GM21515 (cell line): ENCODE data around the gene DPEP1.
"Not testable (repeated sequence)": the region's sequence is repeated elsewhere in the genome, so short reads cannot be mapped to it uniquely, and the experiment has no call there.

Source experiments
- ATAC-seq: cut with Tn5 transposase; IDR thresholded peaks from one replicate; pipeline ENCODE4 v1.9.1; 2021; ENCODE audit not compliant: unreplicated experiment

The DPEP1 gene

DNA sequence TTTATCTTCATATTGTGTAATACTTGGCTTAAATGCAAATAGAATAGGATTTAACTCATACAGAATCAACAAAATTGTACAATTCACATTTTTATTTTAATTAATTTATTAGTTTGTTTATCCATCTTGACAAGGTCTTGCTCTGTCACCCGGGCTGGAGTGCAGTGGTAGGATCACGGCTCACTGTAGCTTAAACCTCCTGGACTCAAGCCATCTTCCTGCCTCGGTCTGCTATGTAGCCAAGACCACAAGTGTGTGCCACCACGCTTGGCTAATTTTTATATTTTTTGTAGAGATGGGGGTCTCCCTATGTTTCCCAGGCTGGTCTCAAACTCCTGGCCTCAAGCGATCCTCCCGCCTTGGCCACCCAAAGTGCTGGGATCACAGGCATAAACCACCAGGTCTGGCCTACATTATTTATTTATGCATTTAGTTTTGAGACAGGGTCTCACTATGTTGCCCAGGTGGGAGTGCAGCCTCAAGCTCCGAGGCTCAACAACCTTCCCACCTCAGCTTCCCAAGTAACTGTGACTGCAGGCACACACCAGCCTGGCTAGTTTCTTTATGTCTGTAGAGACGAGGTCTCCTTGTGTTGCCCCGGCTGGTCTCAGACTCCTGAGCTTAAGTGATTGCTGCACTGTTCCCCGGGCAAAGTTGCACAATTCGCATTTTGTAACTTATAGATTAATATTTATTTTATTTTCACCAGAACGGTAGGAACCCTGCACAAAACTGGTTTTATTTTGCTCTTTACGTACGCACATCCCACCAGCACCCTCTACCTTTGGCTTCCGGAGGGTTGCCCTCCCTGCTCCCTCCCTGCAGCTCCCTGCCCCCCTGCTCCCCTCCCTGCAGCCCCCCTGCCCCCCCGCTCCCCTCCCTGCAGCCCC lies 4.9 kb downstream of the DPEP1 start:
- ATAC-seq, result no peak

DNA sequence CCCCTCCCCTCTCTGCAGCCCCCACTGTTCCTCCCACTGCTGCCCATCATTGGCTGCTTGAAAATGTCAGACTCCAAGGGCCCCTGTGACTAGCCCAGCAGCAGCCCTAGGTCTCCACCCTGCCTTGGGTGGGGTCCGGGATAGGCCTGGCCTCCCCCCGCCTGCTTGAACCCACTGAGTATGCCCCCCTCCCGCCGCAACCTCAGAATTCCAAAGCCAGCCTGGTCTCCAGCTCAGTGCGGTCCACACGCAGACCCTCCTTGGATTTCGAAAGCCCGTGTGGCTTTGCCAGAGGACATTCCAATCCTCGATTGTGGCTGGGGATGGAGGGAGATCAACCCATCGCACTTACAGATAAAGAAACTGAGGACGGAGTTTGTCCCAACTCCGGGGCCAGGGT lies 6.4 kb downstream of the DPEP1 start:
- ATAC-seq, result no peak

DNA sequence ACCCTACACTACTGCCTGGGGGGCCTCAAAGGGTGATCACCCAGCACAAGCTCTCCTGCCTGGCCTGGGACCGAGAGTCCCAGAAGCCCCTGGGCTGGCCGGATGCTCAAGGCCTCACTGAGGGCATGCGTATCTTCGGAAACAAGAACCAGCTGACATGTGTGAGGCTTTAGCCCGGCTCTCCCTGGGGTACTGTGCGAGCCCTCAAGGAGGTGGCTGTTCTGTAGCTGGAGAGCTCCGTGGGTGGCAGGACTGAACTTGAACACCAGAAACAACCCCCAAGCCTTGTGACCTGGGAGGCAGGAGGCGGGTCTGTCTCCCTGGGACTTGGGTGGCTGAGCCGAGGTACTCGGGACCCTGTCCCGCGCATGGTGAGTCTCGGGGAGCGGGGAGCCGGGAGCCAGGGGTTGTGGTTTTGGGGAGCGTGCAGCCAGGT lies 7.0 kb downstream of the DPEP1 start:
- ATAC-seq, result no peak

DNA sequence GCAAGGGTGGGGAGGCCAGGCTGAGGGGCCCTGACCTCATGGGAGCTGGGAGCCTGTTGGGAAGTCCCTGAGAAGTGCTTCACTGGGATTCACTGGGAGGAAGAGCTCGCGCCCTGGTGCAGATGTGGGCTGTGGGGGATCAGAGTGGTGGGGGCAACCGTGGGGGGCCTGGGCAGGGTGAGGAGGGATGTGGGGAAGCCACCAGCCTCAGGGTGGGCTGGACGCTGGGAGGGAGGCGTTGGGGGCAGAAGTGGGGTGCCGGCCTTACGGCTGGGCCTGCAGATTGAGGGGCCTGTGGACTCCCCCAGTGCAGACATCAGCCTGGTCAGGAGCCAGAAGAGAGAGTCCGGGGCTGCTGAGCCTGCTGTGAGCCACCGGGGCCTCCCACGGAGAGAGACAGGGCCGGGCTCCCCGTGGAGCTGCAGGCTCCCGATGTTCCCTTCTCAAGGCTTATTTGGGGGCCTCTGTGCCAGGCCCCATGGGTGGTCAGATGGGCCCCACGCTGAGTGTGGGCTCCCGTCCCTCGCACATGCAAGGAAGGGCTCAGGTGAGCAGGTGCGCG lies 7.8 kb downstream of the DPEP1 start:
- ATAC-seq, result no peak

DNA sequence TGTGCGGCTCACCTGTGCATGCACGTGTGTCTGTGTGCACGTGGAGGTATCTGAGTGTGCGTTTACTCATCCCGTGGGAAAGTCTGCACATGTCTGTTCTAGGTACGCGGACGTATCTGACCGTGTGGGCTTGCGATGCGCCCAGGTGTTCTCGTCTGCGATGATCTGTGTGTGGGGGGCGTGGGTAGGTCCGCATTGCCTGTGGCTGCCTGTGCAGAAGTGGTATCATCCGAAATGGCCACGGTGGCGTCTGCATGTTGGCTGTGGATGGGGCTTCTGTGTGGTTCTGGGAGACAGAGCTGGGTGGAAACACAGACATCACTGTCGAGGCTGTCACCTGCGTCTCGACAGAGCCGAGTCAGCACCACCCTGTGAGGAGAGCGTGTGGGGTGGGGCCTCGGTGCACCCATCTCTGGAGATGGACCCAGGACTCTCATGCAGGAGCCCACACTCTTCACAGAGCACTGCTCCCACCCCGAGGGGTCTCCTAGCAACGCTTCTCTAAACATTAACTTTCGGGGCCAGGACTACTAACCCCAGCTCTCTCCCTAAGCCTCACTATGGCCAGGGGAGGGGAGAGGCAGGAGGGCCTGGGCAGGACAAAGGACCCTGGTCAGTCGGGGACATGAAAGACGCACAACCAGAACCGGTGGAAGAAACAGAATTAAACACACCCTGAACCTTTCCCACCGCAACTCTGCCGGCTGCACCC lies 8.4 kb downstream of the DPEP1 start:
- ATAC-seq, result no peak

DNA sequence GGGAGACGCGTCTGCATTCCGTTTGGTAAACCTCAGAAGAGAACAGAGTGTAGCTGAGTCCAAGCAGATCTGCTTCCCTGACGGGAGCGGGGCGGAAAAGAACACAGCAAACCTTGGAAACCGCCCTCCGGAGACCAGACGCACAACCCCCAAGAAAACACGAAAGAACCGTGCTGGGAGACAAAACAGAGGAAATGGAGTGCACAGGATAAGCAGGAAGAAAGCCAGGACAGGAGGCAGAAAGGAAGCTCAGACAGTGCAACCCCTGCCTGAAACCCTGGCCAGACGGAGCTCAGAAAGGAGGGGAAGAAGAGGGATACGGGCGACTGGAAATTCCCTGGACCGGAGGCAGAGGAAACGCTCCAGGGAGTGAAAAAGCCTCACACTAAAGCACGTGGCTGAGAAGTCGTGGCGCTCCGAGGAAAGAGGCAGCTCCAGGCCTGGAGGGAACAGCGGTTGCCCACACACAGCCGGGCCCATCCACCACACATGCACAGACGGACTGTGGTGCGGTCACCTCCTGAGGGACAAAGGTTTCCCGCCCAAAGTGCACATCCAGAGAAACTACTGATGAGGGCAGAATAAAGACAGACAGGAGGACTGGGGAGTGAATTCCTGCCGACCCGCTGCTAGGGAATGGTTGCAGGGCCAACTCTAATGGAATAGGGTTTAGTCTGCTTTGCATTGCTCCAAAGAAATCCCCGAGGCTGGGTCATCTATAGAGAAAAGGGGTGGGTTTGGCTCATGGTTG lies 10.2 kb downstream of the DPEP1 start:
- no peak for ATAC-seq

DNA sequence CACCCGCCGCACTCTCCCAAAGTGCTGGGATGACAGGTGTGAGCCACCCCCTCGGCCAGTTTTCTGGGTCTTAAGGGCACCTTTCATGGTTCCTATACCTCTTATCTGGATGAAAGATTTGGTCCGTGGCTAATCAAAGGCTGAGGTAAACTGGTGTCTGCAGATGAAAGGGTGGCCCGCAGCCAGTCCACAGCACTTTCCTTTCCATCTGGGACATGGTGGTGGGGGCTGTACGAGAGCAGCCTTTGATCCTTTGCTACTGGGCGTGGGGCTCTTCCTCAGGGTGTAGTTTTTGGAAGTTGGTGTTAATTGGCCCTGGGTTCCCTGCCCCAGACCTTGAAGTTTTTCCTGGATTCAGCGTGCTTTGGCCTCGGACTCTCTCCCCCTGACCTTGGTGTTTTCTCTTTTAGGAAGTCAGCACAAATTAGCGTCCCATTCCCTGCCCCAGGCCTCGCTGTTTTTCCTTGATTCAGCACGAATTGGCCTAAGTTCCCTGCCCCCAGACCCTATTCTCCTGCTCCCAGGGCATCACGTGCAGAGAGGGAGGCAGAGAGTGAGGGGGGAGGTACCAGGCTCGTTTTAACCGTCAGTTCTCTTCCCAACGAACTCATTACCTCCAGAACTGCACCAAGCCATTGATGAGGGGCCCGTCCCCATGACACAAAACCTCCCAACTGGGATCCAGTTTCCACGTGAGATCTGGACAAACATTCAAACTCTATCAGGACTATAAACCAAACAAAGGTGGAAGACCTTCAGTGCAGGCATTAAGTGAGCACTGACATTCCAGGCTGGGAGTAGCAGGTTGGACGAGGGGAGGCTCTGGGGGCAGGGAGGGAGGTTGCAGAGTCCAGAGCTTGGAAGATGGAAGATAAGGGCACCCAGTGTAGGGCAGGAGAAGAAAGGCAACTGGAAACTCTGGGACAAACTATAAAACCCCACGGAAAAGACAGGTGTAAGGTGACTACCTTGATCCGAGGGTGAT lies 11.6 kb downstream of the DPEP1 start:
- no peak for ATAC-seq

DNA sequence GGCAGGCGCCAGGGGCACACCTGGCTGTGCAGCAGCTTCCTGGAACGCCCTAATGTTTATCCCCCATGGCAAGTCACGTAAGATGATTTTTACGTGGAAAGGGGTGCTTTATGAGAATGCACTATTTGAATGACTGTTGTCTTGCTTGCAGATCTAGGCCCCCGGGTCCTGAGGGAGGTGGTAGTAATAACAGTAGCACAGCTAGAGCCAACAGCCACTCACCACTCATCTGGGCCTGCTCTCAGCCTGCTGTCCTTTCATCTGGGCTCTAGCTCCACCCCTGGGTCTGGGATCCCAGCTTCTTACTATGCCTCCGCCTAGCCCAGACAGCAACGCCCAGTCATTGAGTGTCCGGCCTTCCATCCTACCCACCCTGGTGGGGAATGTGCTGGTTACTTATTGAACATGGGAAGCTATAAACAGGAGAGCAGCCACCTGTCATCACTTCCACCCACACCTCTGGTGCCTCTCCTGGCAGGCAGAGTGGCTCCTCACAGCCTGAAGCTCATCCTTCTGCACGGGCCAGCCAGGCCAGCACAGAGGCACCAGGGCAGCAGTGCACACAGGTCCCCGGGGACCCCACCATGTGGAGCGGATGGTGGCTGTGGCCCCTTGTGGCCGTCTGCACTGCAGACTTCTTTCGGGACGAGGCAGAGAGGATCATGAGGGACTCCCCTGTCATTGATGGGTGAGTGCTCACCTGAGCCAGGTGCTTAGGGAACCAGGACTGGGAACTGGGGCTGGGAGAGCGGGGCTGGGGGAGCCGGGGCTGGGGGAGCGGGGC lies 16.6 kb downstream of the DPEP1 start:
- ATAC-seq, result no peak

DNA sequence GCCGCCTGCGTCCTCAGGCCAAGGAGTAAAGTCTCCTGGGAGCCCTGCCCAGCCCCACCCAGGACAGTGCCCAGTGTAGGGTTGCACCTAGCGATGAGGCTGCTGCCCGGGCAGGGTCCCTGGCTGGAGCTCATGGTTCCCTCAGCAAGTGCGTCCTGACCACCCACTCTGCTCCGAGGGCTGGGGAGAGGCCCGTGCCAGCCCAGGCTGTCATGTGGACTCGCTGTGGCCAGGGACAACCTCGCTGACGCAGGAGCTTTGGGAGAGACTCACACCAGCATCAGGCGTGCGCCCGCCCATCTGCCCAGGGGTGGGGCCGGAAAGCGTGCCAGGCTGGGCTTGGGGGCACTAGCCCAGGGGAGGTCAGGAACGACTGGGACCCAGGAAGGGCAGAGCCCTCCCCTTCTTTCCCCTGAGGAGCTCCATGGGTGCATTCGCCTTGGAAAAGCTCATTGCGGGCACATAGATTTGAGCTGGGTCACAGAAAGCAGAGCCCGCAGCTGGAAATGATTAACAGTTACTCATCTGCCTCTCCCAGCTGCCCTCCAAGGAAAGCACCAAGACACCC lies 19.7 kb downstream of the DPEP1 start:
- ATAC-seq, result no peak

DNA sequence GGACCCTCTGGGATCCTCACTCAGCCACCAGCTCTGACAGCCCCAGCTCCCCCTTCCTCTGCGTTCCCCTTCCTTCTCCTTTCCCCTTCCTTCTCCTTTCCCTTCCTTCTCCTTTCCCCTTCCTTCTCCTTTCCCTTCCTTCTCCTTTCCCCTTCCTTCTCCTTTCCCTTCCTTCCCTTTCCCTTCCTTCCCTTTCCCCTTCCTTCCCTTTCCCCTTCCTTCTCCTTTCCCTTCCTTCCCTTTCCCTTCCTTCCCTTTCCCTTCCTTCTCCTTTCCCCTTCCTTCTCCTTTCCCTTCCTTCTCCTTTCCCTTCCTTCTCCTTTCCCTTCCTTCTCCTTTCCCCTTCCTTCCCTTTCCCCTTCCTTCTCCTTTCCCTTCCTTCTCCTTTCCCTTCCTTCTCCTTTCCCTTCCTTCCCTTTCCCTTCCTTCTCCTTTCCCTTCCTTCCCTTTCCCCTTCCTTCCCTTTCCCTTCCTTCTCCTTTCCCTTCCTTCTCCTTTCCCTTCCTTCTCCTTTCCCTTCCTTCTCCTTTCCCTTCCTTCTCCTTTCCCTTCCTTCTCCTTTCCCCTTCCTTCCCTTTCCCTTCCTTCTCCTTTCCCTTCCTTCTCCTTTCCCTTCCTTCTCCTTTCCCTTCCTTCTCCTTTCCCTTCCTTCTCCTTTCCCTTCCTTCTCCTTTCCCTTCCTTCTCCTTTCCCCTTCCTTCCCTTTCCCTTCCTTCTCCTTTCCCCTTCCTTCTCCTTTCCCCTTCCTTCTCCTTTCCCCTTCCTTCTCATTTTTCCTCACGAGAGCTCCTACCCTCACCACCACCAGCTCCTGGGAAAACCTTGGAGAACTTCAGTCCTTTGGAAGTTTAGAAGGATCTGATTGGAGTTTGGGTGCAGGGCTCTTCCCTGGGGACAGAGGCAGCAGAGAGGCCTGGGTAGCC lies 21.3 kb downstream of the DPEP1 start:
- not testable (repeated sequence) for ATAC-seq

DNA sequence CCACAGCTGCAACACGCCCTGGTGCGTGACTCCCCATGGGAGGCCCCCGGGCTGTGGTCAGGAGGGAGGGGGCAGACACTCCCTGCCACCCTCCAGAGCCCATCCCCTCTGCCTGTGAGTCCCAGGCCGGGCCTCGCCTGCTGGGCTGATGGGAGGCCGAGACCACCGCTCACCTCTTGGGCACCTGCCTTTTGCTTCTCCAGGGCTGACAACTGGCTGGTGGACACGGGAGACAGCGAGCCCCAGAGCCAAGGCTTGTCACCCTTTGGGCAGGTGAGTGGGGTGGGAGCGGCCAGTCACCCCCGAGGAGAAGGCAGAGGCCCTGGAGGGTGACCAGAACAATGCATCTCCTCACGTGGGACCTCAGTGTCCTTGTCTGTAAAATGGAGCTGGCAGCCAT lies 23.2 kb downstream of the DPEP1 start:
- no peak for ATAC-seq

DNA sequence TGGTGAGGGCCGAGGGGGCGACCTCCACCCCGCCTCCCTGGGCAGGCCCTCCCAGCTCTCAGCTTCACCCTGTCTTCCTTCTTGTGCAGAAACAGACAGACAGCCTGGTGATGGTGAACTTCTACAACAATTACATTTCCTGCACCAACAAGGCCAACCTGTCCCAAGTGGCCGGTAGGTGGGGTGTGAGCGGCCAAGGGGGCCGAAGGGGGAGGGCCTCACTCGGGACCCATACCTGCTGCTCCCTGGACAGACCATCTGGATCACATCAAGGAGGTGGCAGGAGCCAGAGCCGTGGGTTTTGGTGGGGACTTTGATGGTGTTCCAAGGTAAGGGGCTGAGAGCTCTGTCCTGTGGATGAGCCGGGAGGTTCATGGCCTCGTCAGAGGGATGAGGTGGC lies 23.9 kb downstream of the DPEP1 start:
- no peak for ATAC-seq

DNA sequence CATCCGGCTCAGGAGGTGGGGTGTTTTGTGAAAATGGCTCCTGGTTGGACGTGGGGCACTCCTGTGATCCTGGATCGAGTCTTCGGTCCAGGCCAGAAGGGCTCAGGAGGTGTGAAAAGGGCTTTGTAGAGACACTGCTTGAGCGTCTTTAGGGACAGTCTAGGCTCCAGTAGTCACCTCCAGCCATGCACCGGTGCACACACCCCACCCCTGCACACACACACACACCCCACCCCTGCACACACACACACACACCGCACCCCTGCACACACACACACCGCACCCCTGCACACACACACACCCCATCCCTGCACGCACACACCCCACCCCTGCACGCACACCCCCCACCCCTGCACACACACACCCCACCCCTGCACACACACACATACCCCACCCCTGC lies 25.0 kb downstream of the DPEP1 start:
- ATAC-seq, result no peak

DNA sequence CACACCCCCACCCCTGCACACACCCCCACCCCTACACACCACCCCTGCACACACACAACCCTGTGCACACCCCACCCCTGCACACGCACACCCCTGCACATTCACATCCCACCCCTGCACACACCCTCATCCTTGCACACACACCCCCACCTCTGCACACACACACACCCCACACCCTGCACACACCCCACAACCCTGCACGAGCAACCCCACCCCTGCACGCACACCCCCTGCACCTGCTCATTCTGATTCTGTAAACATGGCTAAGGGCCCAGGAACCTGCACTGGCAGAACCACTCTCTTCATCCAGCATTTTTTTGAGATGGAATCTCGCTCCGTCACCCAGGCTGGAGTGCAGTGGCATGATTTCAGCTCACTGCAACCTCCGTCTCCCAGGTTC lies 25.9 kb downstream of the DPEP1 start:
- no peak for ATAC-seq

DNA sequence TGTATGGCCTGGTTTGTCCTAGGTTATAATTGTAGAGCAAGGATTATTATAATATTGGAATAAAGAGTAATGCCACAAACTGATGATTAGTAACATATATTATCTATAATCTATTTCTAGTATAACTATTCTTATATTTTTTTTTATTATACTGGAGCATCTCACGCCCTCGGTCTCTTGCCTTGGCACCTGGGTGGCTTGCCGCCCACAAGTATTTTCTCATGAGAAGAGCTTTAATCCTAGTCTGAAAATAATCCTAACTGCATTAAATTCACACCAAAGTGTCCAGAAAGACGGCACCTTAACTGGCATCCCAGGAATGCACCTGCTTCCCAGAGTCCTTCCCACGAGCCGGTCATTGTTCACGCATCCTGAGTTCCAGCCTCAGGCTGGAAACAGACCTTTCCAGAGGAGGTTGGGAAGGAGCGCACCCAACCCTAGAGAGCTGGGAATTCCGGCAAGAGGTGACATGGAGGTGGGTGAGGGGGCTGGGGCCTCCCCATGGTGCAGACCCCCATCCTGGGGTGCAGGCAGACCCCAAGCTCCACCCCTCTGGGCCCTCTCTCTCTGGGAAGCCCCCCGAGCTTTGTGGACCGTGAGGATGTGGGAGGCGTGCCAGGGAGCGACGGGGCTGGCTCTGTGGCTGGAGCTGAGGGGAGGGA lies 28.1 kb downstream of the DPEP1 start:
- ATAC-seq, result no peak

DNA sequence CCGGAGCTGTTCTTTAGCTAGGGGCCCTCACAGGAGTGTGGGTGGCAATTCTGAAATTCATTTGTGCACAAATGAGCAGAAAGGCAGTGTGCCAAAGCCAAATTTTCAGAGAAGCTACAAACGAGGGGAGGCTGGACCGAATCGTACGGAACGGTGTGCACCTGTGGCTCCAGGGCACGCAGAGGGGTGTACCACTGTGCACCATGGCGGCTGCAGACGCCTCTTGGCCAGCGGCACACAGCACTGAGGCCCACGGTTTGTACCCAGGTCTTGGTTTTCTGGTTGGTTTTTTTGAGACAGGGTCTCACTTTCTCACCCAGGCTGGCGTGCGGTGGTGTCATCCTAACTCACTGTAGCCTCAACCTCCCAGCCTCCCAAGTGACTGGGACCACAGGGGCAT lies 29.1 kb downstream of the DPEP1 start:
- ATAC-seq, result no peak

DNA sequence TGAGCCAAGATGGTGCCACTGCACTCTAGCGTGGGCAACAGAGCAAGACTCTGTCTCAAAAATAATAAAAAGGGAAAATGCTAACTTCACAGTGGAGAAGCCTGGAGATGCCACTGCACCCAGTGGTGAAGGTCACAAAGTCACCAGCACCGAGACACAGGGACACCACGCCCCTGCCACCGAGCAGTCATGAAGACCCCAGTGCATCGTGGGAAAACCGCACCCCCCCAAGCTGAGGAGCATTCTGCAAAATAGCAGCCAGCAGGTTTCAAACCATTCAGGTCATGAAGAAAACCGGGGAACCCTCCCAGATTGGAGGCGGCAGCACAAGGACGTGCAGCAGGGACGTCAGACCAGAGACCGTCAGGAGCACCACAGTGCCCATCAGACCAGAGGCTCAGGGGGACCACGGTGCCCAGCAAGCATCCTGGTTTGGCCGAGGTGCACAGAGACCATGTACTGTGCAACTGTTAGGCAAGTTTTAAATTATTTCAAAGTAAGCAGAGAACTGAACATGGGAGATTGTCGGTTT lies 30.4 kb downstream of the DPEP1 start:
- no peak for ATAC-seq
